GM21526 (cell line): ENCODE measurements around the gene SMPDL3B.

ENCODE experiments used
- ATAC-seq: cut with Tn5 transposase; IDR thresholded peaks from one replicate; pipeline ENCODE4 v1.9.1; 2021; ENCODE audit warnings: moderate library complexity; ENCODE audit not compliant: unreplicated experiment, low FRiP score

SMPDL3B gene

GRCh38 chr1:27938488-27938887 lies 3.7 kb downstream of the SMPDL3B start:
- no peak for ATAC-seq

GRCh38 chr1:27940297-27940696 lies 5.5 kb downstream of the SMPDL3B start:
- no peak for ATAC-seq

- ATAC-seq: no peak
Observed at GRCh38 chr1:27940870-27941560, 6.2 kb downstream of the SMPDL3B start.

- no peak for ATAC-seq
Observed at GRCh38 chr1:27941671-27942540, 7.1 kb downstream of the SMPDL3B start.

GRCh38 chr1:27945020-27945419 lies 10.2 kb downstream of the SMPDL3B start:
- no peak for ATAC-seq

GRCh38 chr1:27949027-27949426 lies 14.2 kb downstream of the SMPDL3B start:
- no peak for ATAC-seq

DNA sequence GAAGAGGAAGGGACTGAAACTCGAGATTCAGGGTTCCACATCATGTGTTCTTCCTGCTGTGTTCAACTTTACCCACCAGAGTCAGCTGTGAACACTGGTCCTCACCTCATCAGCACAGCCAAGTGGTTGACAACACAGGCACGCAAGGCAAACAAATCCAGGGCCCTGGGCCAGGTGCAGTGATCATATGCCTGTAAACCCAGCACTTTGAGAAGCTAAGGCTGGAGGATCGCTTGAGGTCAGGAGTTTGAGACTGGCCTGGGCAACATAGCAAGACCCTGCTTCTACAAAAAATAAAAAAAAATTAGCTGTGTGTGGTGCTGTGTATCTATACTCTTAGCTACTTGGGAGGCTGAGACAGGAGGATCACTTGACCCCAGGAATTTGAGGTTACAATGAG lies 16.6 kb downstream of the SMPDL3B start:
- no peak for ATAC-seq

DNA sequence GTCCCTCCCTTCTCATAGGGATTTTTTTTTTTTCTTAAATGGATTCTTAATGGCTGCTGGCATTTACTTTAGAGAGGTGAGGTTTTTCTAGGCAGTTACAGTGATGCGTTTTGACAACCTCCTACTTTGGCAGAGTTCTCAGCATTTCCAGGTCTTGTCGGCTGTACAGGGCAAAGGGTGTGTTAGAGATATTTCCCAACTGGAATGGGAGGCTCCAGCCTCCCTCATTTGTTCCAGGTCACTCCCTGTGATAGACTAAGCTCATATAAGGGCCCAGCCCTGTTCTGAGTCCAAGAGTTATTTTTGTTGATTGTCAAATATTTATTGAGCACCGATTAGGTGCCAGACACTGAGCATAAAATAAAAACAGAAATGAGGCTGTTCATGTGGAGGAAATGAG lies 17.3 kb downstream of the SMPDL3B start:
- no peak for ATAC-seq

GRCh38 chr1:27954186-27954585 lies 19.4 kb downstream of the SMPDL3B start:
- ATAC-seq: no peak

GRCh38 chr1:27955076-27955475 lies 20.3 kb downstream of the SMPDL3B start:
- no peak for ATAC-seq

DNA sequence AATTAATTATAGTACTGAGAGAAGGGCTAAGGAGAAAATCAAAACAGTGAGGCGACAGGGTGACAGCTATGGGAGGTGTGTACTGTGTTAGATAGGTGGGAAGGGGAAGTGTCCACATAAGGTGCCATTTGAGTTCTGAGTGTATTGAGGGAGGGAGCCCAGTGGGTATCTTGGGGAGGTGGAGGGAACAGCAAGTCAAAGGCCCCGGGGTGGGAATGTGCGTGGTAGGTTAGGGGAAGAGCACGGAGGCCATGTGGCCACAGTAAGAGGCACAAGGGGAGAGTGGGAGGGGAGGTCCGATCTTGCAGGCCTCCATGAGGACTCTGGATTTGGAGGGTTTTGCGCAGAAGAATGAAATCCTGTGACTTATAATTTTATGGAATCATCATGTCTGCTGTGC lies 22.0 kb downstream of the SMPDL3B start:
- no peak for ATAC-seq

DNA sequence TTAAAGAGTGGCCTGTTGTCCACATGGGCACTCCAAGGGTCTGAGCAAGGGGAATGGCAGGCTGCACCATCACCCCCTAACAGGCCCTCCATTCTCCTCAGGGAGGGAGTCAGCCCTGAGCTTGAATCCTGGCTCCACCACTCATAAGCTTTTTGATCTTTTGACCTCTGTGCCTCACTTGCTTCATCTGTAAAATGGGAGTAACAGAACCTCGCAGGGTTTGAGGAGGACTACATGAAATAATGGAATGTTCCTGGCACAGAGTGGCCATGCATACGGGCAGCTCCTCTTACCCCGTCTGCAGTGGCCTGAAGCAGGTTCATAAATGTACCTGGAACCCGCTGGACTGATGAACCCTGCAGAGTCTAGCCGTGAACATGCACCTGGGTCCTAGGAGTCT lies 22.9 kb downstream of the SMPDL3B start:
- ATAC-seq: no peak

DNA sequence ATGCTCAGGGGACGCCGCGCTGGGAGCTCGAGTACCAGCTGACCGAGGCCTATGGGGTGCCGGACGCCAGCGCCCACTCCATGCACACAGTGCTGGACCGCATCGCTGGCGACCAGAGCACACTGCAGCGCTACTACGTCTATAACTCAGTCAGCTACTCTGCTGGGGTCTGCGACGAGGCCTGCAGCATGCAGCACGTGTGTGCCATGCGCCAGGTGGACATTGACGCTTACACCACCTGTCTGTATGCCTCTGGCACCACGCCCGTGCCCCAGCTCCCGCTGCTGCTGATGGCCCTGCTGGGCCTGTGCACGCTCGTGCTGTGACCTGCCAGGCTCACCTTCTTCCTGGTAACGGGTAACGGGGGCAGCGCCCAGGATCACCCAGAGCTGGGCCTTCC lies 23.7 kb downstream of the SMPDL3B start:
- no peak for ATAC-seq

- ATAC-seq: peak; percentile 68
Observed at GRCh38 chr1:27959792-27960603, 25.2 kb downstream of the SMPDL3B start, which contains the start of gene XKR8. TSS of gene XKR8 (plus strand) at chr1:27959973. CDS start at chr1:27960070, 97 bp downstream.

DNA sequence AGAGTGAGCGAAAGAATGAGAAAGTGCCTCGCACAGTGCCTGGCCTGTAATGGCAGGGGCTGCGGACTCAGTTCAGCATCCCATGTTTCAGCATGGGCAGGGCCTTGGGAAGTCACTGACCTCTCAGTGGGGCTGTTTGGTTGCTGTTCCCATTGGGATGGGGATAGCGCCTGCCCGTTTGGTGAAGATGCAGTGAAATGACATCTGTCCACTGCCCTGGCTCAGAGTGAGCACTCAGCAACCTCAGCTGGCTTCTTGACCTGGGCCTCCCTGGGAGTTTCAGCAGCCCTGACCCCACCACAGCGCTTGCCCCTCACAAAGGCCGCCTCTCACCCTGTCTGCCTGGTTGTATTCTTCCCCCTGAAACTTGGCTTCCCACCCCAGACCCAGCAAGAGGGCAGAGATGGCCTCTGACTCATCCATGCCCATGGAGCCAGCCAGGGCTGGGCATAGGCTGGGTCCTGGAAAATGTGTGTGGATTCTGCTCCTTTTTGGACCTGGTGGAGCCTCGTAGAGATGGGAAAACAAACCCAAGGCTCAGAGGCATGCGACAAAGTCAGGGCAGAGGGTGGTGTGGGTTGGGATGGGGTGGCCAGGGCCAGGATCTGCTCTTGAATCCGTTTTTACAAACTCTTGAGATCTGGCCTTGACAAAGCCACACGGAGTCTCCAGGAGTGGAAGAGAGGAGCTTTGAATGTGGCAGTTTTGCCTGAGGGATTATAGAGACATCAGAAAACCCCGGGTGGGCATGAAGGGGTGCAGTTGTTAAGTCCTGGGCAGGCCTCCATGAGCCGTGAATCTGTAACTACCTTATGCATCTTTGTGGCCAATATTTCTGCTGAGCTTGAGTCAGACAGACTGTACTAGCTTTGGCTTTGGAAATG lies 26.2 kb downstream of the SMPDL3B start:
- ATAC-seq: no peak

- ATAC-seq: no peak
Observed at GRCh38 chr1:27961646-27962221, 26.9 kb downstream of the SMPDL3B start.

GRCh38 chr1:27963393-27963792 lies 28.6 kb downstream of the SMPDL3B start:
- ATAC-seq: no peak

DNA sequence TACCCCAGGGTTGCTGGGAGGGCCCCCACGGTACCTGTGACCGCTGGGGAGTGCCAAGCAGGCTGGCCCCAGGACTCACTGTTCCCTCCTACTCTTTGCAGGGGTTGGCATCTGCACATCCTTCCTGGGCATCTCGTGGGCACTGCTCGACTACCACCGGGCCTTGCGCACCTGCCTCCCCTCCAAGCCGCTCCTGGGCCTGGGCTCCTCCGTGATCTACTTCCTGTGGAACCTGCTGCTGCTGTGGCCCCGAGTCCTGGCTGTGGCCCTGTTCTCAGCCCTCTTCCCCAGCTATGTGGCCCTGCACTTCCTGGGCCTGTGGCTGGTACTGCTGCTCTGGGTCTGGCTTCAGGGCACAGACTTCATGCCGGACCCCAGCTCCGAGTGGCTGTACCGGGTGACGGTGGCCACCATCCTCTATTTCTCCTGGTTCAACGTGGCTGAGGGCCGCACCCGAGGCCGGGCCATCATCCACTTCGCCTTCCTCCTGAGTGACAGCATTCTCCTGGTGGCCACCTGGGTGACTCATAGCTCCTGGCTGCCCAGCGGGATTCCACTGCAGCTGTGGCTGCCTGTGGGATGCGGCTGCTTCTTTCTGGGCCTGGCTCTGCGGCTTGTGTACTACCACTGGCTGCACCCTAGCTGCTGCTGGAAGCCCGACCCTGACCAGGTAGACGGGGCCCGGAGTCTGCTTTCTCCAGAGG lies 31.8 kb downstream of the SMPDL3B start:
- no peak for ATAC-seq
